IPS-18c (cell line): ENCODE results near the gene EFNA2.

Experiments used
- H3K4me3 ChIP-seq: 2 replicates; pipeline ENCODE4 v1.7.0; 2013; ENCODE audit warnings: low read depth, mild to moderate bottlenecking, low read length, moderate library complexity; ENCODE audit not compliant: insufficient read depth
- H3K9me3 ChIP-seq: one replicate; pipeline ENCODE4 v1.6.1; 2013; ENCODE audit warnings: mild to moderate bottlenecking, low read length, moderate library complexity; ENCODE audit not compliant: control insufficient read depth, insufficient read depth

The EFNA2 gene

DNA sequence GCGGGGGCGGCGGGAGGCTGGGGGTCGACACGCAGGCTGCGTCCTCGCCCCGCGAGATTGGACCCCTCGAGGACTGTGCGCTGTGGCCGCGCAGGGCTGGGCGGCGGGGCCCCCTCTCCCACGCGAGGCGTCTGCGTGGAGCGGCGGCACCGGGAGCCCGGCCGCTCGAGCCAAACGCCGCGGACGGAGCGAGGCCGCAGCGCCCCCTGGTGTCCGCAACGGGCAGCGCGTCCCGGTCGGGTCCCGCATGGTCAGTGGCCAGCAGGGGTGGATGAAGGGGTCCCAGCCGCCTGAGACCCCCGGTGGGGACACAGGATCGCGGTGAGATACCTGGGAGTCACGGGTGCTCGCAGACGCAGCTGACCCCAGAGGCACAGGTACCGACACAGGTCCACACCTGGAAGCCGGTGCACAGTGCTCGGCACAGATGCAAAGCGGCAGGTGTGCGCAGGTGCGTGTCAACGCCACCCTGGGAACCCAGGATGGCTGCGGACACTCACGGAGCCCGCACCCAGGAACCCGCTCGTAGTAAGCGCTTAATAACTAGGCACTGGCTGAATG, 18.7 kb upstream of the EFNA2 start:
- H3K4me3 ChIP-seq: peak overlapping the region; percentile 51
- no peaks in the 10 kb centered on the region for H3K9me3 ChIP-seq

DNA sequence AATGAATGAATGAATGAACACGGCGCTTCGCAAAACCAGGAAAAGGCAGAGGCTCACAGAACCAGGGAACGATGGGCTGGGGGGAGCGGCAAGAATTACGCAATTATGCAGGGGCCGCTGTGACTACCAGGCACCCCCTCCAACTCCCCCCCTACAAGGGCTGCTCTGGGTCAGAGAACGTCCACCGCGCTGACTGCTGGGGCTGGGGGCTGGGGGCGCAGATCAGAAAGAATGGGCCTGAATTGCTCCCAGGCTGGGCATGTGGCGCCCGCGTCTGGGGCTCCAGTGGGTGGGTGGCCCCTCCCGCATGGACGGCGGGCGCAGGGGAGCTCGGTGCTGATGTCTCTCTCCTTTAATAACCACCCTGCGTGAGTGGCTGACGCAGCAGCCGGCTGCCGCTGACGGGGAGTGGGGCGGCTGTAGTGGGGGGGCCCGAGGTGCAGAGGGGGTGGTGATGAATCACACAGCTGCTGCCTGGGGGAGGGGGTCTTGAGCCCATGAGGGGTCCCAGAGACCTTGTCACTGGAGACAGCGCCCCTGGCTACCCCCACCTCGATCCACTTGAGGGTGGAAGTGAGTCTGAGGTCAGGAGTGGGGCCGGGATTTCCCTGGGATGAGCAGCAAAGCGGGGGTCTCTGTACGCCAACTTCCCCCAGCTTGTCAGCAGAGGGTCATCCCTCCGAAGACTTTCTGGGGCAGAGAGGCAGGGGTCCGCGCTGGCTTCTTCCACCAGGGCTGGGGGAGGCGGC, 18.0 kb upstream of the EFNA2 start:
- H3K4me3 ChIP-seq: peak overlapping the region; percentile 51
- H3K9me3 ChIP-seq: no peaks in the 10 kb centered on the region

DNA sequence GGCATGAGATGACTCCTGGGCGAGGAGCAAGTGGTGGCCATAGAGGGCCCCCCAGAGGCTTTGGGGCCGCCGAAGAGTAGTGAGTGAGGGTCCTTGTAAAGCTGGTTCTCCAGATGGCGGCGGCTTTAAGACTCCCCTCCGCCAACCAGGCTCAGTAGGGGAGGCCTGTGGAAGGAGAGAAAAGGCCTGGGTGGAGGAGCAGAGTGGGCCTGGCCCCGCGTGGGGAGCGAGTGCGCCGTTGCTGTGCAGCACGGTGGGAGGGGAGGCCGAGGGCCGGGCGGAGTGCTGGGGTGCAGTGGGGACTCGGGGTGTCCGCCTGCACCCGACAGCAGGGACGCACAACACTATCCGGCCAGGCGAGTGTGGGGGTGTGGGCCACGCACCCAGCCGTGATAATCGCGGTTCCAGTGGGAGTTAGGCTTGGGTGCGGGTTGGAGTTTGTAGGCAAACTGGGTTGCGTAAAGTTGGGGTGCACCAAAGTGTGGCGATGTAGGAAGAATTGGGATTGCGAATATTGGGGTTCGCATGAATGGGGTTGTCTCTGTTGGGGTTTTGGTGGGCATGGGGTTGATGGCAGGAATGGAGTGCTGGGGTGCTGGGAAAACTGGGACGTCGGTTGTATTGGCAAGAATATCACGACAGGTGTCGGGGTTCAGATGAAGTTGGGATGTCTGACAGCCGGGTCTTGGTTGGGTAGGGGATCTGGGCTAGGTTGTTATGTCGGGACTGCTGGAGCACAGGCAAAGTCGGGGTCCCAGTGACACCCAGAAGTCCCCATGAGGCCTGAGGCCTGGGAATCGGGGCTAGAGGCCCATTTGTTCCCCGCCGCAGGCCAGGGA, 17.2 kb upstream of the EFNA2 start:
- peak overlapping the region; percentile 31 for H3K4me3 ChIP-seq
- H3K9me3 ChIP-seq: no peaks in the 10 kb centered on the region

DNA sequence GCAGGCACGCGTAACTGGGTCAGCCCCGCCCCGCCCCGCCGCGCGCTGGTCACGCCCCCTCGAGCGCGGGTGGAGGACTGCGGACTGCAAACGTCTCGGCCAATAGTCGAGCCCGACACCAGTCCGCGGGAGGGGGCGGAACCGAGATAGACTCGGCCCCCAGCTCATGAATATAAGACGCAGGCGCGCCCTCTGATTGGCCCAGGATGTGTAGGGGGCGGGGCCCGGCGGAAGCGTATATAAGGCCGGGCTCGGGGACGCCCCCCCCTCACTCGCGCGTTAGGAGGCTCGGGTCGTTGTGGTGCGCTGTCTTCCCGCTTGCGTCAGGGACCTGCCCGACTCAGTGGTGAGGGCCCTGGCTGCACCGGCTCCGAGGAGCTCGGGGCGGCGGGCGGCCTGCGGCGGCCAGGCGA, 16.6 kb upstream of the EFNA2 start, which contains the start of gene CIRBP:
CIRBP (plus strand) TSS at position 268 of the 413 bp plus-strand sequence. CDS start 1,602 bp downstream, outside the sequence.
- no peaks in the 10 kb centered on the region for H3K9me3 ChIP-seq
- H3K4me3 ChIP-seq: peak within 1 kb of the TSS; percentile 84

DNA sequence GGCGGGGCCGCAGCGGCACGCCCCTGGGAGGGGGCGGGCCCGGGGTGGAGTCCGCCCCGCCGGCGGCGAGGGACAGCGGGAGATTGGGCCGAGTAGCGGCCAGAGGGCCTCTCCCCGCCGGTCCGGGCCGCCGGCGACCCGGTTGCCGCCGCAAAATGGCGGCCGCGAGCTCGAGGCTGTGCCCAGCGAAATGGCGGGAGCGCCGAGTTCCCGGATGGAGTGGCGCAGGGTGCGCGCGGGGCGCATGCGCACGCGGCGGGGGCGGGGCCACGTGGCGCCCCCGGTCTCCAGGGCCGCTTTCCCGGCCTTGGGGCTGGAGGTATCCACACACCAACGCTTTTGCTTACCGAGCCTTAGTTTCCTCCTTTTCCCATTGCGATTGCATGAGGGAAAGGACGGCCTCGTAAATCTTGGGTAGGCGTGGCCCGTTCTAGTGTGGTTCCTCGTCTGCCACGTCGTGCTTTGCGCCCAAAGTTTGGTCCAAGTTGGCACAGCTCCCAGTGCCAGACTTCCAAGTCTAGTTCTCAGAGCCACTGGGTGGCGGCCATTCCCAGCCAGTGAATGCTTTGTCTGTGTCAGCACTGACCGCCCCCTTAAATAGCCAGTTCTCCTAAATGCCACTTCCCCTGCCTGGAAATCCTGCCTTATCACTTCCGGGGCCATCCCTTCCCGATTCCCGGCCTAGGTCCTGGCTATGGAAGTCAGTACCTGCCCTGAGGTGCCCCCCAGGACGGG, 16.0 kb upstream of the EFNA2 start:
- peak overlapping the region; percentile 84 for H3K4me3 ChIP-seq
- H3K9me3 ChIP-seq: no peaks in the 10 kb centered on the region

DNA sequence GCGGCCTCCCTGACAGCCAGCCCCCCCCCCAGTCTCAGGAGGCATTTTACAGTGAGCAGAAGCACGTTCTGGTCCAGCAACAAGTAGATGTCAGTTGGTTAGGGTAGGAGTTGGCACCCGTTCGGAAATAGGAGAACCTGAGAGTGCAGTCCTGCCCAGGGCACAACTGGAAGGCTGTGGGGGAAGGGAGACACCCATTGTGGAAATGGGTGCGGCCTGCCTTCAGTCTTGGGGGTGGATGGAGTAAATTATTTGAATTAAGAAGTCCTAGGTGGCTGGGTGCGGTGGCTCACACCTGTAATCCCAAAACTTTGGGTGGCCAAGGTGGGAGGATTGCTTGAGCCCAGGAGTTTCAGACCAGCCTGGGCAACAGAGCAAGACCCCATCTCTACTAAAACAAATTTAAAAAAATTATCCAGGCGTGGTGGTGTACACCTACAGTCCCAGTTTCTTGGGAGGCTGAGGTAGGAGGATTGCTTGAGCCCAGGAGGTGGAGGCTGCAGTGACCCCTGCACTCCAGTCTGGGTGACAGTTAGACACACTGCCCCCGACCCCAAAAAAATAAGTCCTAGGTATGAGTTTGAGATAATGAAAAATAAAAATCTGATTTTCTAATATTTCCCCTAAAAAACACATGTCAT, 15.3 kb upstream of the EFNA2 start:
- Histone ChIP-seq H3K9me3 (no peaks in the 10 kb centered on the region), H3K4me3 (peak overlapping the region; percentile 84)

DNA sequence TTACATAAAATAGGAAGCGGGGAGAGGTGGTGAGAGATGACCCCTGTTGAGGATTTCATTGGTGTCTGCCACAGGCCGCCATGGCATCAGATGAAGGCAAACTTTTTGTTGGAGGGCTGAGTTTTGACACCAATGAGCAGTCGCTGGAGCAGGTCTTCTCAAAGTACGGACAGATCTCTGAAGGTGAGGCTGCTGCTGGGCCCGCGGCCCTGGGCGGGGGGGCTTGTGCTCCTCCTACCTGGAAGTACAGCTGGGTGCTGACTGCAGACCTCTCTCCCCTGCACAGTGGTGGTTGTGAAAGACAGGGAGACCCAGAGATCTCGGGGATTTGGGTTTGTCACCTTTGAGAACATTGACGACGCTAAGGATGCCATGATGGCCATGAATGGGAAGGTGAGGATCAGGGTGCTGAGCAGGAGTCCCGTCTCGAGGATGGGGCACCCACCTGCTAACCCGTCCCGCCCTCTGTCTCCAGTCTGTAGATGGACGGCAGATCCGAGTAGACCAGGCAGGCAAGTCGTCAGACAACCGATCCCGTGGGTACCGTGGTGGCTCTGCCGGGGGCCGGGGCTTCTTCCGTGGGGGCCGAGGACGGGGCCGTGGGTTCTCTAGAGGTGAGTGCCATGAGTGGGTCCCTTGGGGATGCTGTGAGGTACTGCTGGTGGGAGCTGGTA, 14.7 kb upstream of the EFNA2 start:
- H3K4me3 ChIP-seq: no peak overlapping the region; the same call in 1 of the 2 replicates
- H3K9me3 ChIP-seq: no peaks in the 10 kb centered on the region

DNA sequence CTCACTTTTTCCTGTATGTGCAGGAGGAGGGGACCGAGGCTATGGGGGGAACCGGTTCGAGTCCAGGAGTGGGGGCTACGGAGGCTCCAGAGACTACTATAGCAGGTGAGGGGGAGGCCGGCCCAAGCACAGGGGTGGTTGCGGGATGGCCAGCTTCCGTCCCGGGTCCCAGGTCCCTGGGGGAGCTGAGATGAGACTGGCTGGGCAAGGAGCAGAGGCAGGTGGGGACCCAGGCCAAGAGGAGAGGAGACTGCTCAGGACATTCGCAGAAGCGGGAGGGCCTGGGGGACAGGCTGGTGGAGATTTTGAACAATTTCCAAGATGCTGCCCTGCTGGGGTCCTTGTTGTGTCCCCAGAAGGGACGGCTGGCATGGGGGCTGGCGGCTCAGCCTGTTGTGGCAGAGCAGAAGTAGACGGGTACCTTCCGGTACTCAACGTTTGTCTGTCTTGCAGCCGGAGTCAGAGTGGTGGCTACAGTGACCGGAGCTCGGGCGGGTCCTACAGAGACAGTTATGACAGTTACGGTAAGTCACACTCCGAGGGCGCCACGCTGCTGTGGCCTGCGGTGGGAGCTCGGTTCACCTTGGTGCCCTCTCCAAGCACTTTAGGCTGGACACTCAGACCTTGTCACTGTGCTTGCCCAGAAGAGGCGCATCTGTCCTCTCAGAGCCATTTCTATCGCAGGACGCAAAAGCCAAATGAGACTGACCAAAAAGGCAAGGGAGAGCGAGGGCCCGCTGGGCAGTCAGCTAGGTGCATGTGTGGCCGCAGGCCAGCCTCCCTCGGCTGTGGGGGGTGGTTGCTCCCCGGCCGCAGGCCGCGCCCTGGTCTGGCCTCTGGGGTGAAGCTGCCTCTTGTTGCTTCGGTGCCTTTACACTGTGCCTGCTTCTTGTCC, 13.9 kb upstream of the EFNA2 start:
- H3K4me3 ChIP-seq: 0 out of 2 replicates have a peak overlapping the region, but pooled peaks have one; percentile 2

DNA sequence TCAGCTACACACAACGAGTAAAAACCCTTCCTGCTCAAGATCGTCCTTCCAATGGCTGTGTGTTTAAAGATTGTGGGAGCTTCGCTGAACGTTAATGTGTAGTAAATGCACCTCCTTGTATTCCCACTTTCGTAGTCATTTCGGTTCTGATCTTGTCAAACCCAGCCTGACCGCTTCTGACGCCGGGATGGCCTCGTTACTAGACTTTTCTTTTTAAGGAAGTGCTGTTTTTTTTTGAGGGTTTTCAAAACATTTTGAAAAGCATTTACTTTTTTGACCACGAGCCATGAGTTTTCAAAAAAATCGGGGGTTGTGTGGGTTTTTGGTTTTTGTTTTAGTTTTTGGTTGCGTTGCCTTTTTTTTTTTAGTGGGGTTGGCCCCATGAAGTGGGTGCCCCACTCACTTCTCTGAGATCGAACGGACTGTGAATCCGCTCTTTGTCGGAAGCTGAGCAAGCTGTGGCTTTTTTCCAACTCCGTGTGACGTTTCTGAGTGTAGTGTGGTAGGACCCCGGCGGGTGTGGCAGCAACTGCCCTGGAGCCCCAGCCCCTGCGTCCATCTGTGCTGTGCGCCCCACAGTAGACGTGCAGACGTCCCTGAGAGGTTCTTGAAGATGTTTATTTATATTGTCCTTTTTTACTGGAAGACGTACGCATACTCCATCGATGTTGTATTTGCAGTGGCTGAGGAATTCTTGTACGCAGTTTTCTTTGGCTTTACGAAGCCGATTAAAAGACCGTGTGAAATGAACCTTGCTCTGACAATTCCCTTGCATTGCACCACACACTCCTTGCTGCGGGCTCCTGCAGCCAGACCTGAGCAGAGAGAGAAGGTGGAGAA, 13.0 kb upstream of the EFNA2 start:
- H3K9me3 ChIP-seq: no peaks in the 10 kb centered on the region
- no peak overlapping the region for H3K4me3 ChIP-seq

More for the DNA sequence above, 13.9 kb upstream of the EFNA2 start:
- no peaks in the 10 kb centered on the region for H3K9me3 ChIP-seq

DNA sequence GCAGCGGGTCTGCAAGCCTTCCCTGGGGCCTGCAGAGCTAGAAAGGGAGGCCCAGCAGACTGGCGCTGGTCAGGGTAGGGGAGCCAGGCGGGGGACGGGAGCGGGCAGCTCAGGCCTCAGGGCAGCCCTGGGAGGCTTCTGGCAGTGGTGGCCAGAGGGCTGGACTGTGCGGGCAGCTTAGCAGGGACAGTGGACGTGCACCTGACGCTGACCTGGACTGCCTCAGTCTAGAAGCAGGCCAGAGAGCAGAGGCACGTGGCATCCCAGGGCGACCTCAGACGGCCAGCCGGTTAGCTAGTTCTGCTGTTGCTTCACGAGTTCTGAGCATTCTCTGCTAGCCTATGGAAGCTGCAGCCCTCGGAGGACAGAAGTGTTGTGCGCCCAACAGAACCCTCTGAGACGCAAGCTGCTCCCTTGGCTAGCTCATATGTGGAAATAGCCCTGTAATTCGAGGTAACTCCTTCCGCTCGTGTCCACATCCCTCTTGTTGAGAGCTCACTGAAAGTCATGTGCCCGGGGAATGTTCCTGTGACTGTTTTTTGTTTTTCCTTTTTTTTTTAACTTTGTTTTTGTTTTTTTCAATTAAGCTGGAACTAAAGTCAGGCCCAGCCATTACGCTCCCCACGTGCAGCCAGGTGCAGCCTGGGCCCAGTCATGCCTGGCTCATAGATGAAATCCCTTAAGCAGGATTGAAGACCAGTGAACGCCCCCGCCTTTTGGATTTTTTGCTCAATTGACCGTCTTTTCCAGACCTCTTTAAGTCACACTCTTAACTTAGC, 12.2 kb upstream of the EFNA2 start:
- H3K4me3 ChIP-seq: 0 out of 2 replicates have a peak overlapping the region, but pooled peaks have one; percentile 24

DNA sequence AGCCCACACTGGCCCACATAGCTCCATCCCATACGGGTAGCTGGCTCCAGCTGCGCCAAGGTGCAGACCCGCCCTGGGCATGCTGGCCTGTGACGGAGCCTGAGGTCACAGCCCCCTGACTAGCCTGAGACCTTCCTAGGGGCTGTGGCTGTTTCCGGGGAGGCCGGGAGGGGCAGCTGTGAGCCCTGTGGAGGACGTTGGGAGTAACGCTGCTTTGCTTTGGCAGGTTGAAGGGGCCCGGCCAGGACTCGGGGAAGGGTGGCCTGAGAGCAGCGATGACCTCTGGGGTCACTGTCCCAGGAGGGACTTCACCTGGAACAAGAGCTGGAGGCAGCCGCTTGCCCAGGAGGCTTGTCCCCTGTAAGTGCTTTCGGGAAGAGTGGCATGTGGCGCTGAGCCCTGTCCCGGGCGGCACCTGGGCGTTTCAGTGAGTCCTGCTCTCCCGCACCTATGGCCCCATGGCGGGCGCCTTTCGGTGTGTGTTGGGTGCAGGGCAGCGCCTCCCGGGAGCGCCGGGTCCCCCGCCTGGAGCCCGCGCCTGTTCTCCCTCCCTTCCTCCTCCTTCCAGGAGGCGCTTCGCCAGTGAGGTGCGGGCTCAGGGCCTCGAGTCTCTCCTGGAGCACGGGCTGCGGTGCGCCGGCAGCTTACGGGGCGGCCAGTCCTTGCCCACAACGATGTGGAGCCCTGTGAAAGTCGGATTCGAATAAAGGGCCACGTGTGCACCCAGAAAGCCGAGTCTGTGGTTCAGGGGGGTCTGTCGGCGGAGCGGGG, 11.4 kb upstream of the EFNA2 start:
- Histone ChIP-seq H3K9me3 (no peaks in the 10 kb centered on the region), H3K4me3 (peak overlapping the region; percentile 89)

More for the DNA sequence above, 12.2 kb upstream of the EFNA2 start:
- no peaks in the 10 kb centered on the region for H3K9me3 ChIP-seq

DNA sequence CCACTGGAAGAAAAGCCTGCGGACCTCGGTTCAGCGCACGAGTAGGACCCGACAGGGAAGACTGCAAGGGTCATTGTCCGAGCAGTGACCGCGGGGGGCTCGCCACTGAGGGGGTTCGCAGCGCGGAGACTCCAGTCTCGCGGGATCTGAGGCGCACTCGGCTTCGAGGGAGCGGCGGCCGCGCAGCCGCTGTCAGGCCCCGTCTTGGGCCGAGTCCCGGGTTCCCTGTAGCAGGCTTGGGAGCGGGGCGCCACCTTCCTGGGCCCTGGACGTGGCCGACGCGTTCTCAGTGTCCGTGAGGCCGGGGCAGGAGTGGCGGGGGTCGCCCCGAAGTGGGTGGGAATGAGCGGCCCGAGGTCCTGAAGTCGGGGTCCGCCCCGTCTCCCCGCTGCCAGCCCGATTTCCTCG, 10.8 kb upstream of the EFNA2 start:
- peak overlapping the region; percentile 89 for H3K4me3 ChIP-seq
- no peaks in the 10 kb centered on the region for H3K9me3 ChIP-seq

DNA sequence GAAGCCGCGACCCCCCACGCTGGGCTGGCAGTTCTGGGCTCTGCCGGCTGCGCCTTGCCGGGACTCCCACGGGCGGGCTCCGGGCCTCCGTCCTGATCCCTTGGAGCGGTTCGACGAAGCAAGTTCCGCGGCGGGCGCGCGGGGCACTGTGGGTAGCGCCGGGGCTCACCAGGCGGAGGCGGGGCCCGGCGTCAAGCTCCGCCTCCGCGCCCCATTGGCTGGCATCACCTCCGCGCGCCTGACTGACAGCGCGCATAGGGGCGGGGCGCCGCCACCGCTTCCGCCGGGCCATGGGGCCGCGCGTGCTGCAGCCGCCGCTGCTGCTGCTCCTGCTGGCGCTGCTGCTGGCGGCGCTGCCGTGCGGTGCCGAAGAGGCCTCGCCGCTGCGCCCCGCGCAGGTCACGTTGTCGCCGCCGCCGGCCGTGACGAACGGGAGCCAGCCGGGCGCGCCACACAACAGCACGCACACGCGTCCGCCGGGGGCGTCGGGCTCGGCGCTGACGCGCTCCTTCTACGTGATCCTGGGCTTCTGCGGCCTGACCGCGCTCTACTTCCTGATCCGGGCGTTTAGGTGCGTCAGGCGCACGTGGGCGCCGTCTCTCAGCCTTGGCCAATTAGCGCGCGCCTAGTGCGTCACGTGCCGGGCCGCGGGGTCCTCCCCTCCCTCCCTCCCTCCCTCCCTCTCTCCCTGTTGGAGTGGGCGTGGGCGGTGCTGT, 10.3 kb upstream of the EFNA2 start, which contains the start of gene FAM174C:
FAM174C (plus strand) TSS at position 271 of the 716 bp plus-strand sequence; CDS start at position 291, 20 bp downstream.
- H3K4me3 ChIP-seq: peak within 1 kb of the TSS; percentile 89
- no peaks in the 10 kb centered on the region for H3K9me3 ChIP-seq
